Activated CD8-positive, alpha-beta memory T cell treated with anti-CD3 and anti-CD28 coated beads, Interleukin-2, amount 50 U/mL, for 24 hours (primary cell): ENCODE measurements around the gene RXYLT1.
A peak's percentile ranks its signal among the peaks of the same experiment; 100 is the strongest.

Experiments
- DNase-seq: peaks from one replicate; pipeline ENCODE4 v3.0.0-alpha.2; 2020; ENCODE audit errors: extremely low read depth

Gene RXYLT1

GRCh38 chr12:63843721-63844390 is 64.1 kb downstream of the RXYLT1 start:
- peak; percentile 49 for DNase-seq

- no peak for DNase-seq
Observed at GRCh38 chr12:63844391-63845341, 65.0 kb downstream of the RXYLT1 start, which contains the start of gene SRGAP1. TSS of gene SRGAP1 (plus strand) at chr12:63844700. CDS start at chr12:63844817, 117 bp downstream.

- DNase-seq: no peak
Observed at GRCh38 chr12:63845726-63846125, 66.0 kb downstream of the RXYLT1 start.

- no peak for DNase-seq
Observed at GRCh38 chr12:63846238-63846967, 66.7 kb downstream of the RXYLT1 start.

- DNase-seq: no peak
Observed at GRCh38 chr12:63848450-63848849, 68.7 kb downstream of the RXYLT1 start.

- DNase-seq: no peak
Observed at GRCh38 chr12:63849106-63849620, 69.5 kb downstream of the RXYLT1 start.

GRCh38 chr12:63849641-63850040 is 69.9 kb downstream of the RXYLT1 start:
- no peak for DNase-seq

- no peak for DNase-seq
Observed at GRCh38 chr12:63853978-63854377, 74.3 kb downstream of the RXYLT1 start.

- no peak for DNase-seq
Observed at GRCh38 chr12:63855299-63855698, 75.6 kb downstream of the RXYLT1 start.

- DNase-seq: no peak
Observed at GRCh38 chr12:63857771-63858670, 78.3 kb downstream of the RXYLT1 start.
